MM.1S (cell line): ENCODE results near the gene ZMYM1.
"Not testable (repeated sequence)": the region's sequence is repeated elsewhere in the genome, so short reads cannot be mapped to it uniquely, and the experiment has no call there.

Experiments used
- DNase-seq: peaks from one replicate; pipeline ENCODE4 v3.0.0-alpha.2; 2015
- H2AFZ ChIP-seq: fragments of 300-600 bp; sonication (generic); 2 replicates; pipeline ENCODE4 v1.6.0; 2016; ENCODE audit warnings: antibody characterized with exemption, low read length
- H3F3A ChIP-seq: fragments of 300-600 bp; sonication (generic); 2 replicates; pipeline ENCODE4 v1.6.1; 2016; ENCODE audit warnings: mild to moderate bottlenecking, antibody characterized with exemption, low read length, moderate library complexity, mixed read lengths; ENCODE audit not compliant: insufficient read depth
- H3K27ac ChIP-seq: fragments of 300-600 bp; sonication (generic); 2 replicates; pipeline ENCODE4 v1.5.1; 2016; ENCODE audit warnings: mild to moderate bottlenecking, low read length
- H3K27me3 ChIP-seq: fragments of 300-600 bp; sonication (generic); replicated peaks from 2 replicates; pipeline ENCODE4 v1.6.0; 2016; ENCODE audit warnings: low read length; ENCODE audit not compliant: insufficient read depth
- H3K36me3 ChIP-seq: fragments of 300-600 bp; sonication (generic); replicated peaks from 2 replicates; pipeline ENCODE4 v1.6.1; 2016; ENCODE audit warnings: mild to moderate bottlenecking, low read length, mixed read lengths; ENCODE audit not compliant: insufficient read depth
- H3K4me1 ChIP-seq: fragments of 300-600 bp; sonication (generic); 2 replicates; pipeline ENCODE4 v1.6.1; 2016; ENCODE audit warnings: low read length, mixed read lengths
- H3K4me2 ChIP-seq: fragments of 300-600 bp; sonication (generic); 2 replicates; pipeline ENCODE4 v1.6.0; 2016; ENCODE audit warnings: low read depth, low read length
- H3K4me3 ChIP-seq: fragments of 300-600 bp; sonication (generic); 2 replicates; pipeline ENCODE4 v1.5.1; 2016; ENCODE audit warnings: low read length, mixed read lengths
- H3K79me2 ChIP-seq: fragments of 300-600 bp; sonication (generic); 2 replicates; pipeline ENCODE4 v1.6.1; 2016; ENCODE audit warnings: mixed run types, low read length, mixed read lengths
- H3K9ac ChIP-seq: fragments of 300-600 bp; sonication (generic); 2 replicates; pipeline ENCODE4 v1.6.1; 2016; ENCODE audit warnings: low read length, mixed read lengths
- H3K9me2 ChIP-seq: fragments of 300-600 bp; sonication (generic); replicated peaks from 2 replicates; pipeline ENCODE4 v1.6.1; 2016; ENCODE audit warnings: mild to moderate bottlenecking, low read length, mixed read lengths; ENCODE audit not compliant: insufficient read depth
- H3K9me3 ChIP-seq: fragments of 300-600 bp; sonication (generic); replicated peaks from 2 replicates; pipeline ENCODE4 v1.6.1; 2016; ENCODE audit warnings: mild to moderate bottlenecking, low read length, mixed read lengths; ENCODE audit not compliant: insufficient read depth
- H4K20me1 ChIP-seq: fragments of 300-600 bp; sonication (generic); 2 replicates; pipeline ENCODE4 v1.6.1; 2016; ENCODE audit warnings: mild to moderate bottlenecking, low read length, moderate library complexity, mixed read lengths; ENCODE audit not compliant: insufficient read depth
- EZH2 ChIP-seq: fragments of 300-600 bp; sonication (generic); optimal IDR thresholded peaks from 2 replicates; pipeline ENCODE3; 2017; ENCODE audit warnings: low read depth, mild to moderate bottlenecking, antibody characterized with exemption, low read length, mixed read lengths
- EZH2phosphoT487 ChIP-seq: fragments of 300-600 bp; sonication (generic); IDR thresholded peaks from 2 replicates; pipeline ENCODE4 v1.6.1; 2018; ENCODE audit warnings: antibody characterized with exemption, low read length
- TF ChIP-seq, protein P1 (sequence below): fragments of 300-600 bp; sonication (generic); IDR thresholded peaks from 2 replicates; pipeline ENCODE4 v1.5.1; 2016; ENCODE audit warnings: antibody characterized with exemption, low read length, mixed read lengths

Gene ZMYM1

GRCh38 chr1:35047188-35047858 is 31.9 kb upstream of the ZMYM1 start:
- Histone ChIP-seq H3K9me3 (no peaks in the 10 kb centered on the region), H3K27me3 (no peaks in the 10 kb centered on the region), H3K79me2 (no peaks in the 10 kb centered on the region), H3K27ac (no peak overlapping the region), H3K9ac (no peak overlapping the region), H3F3A (no peaks in the 10 kb centered on the region), H3K4me2 (no peak overlapping the region), H3K36me3 (no peaks in the 10 kb centered on the region), H3K4me1 (no peaks in the 10 kb centered on the region), H2AFZ (no peak overlapping the region), H4K20me1 (no peaks in the 10 kb centered on the region), H3K9me2 (no peaks in the 10 kb centered on the region), H3K4me3 (no peak overlapping the region)
- no peak for TF ChIP-seq EZH2
- no peak for TF ChIP-seq EZH2phosphoT487
- no peak for DNase-seq

DNA sequence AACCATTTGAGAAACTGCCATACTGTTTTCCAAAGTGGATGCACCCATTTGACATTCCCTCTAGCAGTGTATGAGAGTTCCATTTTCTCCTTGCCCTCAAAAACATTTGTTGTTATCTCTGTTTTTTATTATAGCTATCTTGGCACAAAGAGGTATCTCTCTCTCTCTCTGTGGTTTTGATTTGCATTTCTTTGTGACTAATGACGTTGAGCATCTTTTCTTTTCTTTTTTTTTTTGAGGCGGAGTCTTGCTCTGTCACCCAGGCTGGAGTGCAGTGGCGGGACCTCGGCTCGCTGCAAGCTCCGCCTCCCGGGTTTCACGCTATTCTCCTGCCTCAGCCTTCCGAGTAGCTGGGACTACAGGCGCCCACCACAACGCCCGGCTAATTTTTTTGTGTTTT is 30.1 kb upstream of the ZMYM1 start:
- no peak overlapping the region; the same call in 1 of the 2 replicates for H3K4me2 ChIP-seq
- H2AFZ ChIP-seq: no peak overlapping the region
- no peaks in the 10 kb centered on the region for H3K79me2 ChIP-seq
- no peaks in the 10 kb centered on the region for H3K36me3 ChIP-seq
- no peaks in the 10 kb centered on the region for H3F3A ChIP-seq
- no peaks in the 10 kb centered on the region for H3K9me2 ChIP-seq
- no peaks in the 10 kb centered on the region for H3K27me3 ChIP-seq
- H3K9ac ChIP-seq: no peak overlapping the region
- H3K27ac ChIP-seq: no peak overlapping the region
- H3K9me3 ChIP-seq: no peaks in the 10 kb centered on the region
- H3K4me3 ChIP-seq: no peak overlapping the region
- H3K4me1 ChIP-seq: no peaks in the 10 kb centered on the region
- no peaks in the 10 kb centered on the region for H4K20me1 ChIP-seq
- no peak for TF ChIP-seq EZH2
- peak; percentile 27 for DNase-seq

- no peaks in the 10 kb centered on the region for H3K79me2 ChIP-seq
- no peaks in the 10 kb centered on the region for H4K20me1 ChIP-seq
- no peaks in the 10 kb centered on the region for H3K4me1 ChIP-seq
- H3K9ac ChIP-seq: no peak overlapping the region
- H3K36me3 ChIP-seq: no peaks in the 10 kb centered on the region
- no peaks in the 10 kb centered on the region for H3K9me2 ChIP-seq
- TF ChIP-seq, protein P1, sequence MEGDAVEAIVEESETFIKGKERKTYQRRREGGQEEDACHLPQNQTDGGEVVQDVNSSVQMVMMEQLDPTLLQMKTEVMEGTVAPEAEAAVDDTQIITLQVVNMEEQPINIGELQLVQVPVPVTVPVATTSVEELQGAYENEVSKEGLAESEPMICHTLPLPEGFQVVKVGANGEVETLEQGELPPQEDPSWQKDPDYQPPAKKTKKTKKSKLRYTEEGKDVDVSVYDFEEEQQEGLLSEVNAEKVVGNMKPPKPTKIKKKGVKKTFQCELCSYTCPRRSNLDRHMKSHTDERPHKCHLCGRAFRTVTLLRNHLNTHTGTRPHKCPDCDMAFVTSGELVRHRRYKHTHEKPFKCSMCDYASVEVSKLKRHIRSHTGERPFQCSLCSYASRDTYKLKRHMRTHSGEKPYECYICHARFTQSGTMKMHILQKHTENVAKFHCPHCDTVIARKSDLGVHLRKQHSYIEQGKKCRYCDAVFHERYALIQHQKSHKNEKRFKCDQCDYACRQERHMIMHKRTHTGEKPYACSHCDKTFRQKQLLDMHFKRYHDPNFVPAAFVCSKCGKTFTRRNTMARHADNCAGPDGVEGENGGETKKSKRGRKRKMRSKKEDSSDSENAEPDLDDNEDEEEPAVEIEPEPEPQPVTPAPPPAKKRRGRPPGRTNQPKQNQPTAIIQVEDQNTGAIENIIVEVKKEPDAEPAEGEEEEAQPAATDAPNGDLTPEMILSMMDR: no peak
- no peak for TF ChIP-seq EZH2phosphoT487
- TF ChIP-seq EZH2: no peak
- H3F3A ChIP-seq: no peaks in the 10 kb centered on the region
- no peak overlapping the region for H3K27ac ChIP-seq
- no peak overlapping the region for H2AFZ ChIP-seq
- no peak for DNase-seq
- H3K9me3 ChIP-seq: no peaks in the 10 kb centered on the region
- no peak overlapping the region for H3K4me3 ChIP-seq
- H3K4me2 ChIP-seq: no peak overlapping the region
- no peaks in the 10 kb centered on the region for H3K27me3 ChIP-seq
These were observed 25.8 kb upstream of the ZMYM1 start for GRCh38 chr1:35053433-35053832.

- H2AFZ ChIP-seq, DNase-seq, H3K36me3 ChIP-seq, H3K9me2 ChIP-seq, H3K4me2 ChIP-seq, H3K9ac ChIP-seq, H3K27me3 ChIP-seq, H3F3A ChIP-seq, H4K20me1 ChIP-seq, H3K9me3 ChIP-seq, H3K4me3 ChIP-seq, H3K79me2 ChIP-seq, H3K4me1 ChIP-seq, H3K27ac ChIP-seq: not testable (repeated sequence)
These were observed 24.9 kb upstream of the ZMYM1 start for GRCh38 chr1:35054282-35054681.

DNA sequence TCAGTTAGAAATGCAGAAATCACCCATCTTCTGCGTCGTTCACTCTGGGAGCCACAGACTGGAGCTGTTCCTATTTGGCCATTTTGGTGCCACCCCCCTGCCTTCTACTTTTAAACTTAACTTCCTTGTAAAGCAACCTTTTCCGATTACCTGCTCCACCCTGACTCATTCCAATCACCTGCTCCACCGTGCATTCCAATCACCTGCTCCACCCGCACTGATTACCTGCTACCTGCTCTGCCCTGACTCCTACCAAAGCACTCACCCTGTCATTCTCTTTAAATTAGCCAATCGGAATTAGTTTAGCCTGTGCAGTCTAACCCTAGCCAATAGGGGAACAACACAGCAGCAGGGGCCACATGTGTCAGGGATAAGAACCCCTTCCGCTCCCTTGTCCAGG is 20.9 kb upstream of the ZMYM1 start:
- not testable (repeated sequence) for H3F3A ChIP-seq, H3K79me2 ChIP-seq, H3K4me1 ChIP-seq, H2AFZ ChIP-seq, H3K9me2 ChIP-seq, H3K36me3 ChIP-seq, H4K20me1 ChIP-seq, H3K9me3 ChIP-seq, H3K27ac ChIP-seq, H3K4me2 ChIP-seq, DNase-seq, H3K9ac ChIP-seq, H3K27me3 ChIP-seq, H3K4me3 ChIP-seq
